Epidermal melanocyte (primary cell): ENCODE measurements around the gene NEK2.
"Not testable (repeated sequence)": the region's sequence is repeated elsewhere in the genome, so short reads cannot be mapped to it uniquely, and the experiment has no call there.

Experiments
- DNase-seq: peaks from one replicate; pipeline ENCODE4 v3.0.0; 2011; ENCODE audit warnings: low spot score; ENCODE audit not compliant: insufficient read length

Gene NEK2

GRCh38 chr1:211695135-211695816 lies 19.9 kb upstream of the NEK2 start:
- no peak for DNase-seq

GRCh38 chr1:211693911-211694310 lies 18.5 kb upstream of the NEK2 start:
- not testable (repeated sequence) for DNase-seq

- DNase-seq: no peak
Measured at GRCh38 chr1:211688421-211688820, 13.0 kb upstream of the NEK2 start.

GRCh38 chr1:211687462-211688215 lies 12.2 kb upstream of the NEK2 start:
- DNase-seq: no peak

- no peak for DNase-seq
Measured at GRCh38 chr1:211685823-211686222, 10.4 kb upstream of the NEK2 start.

- no peak for DNase-seq
Measured at GRCh38 chr1:211684791-211685190, 9.4 kb upstream of the NEK2 start.

- DNase-seq: no peak
Measured at GRCh38 chr1:211684331-211684730, 8.9 kb upstream of the NEK2 start.

GRCh38 chr1:211683396-211684297 lies 8.2 kb upstream of the NEK2 start:
- no peak for DNase-seq

- not testable (repeated sequence) for DNase-seq
Measured at GRCh38 chr1:211682186-211682585, 6.8 kb upstream of the NEK2 start.

GRCh38 chr1:211680752-211681327 lies 5.4 kb upstream of the NEK2 start:
- DNase-seq: peak; percentile 86

- no peak for DNase-seq
Measured at GRCh38 chr1:211677659-211678058, 2.2 kb upstream of the NEK2 start.

GRCh38 chr1:211676761-211677160 lies 1.3 kb upstream of the NEK2 start:
- no peak for DNase-seq

GRCh38 chr1:211676106-211676583 lies 724 bp upstream of the NEK2 start:
- DNase-seq: no peak

- no peak for DNase-seq
Measured at GRCh38 chr1:211667065-211667617, 8.3 kb downstream of the NEK2 start.

- no peak for DNase-seq
Measured at GRCh38 chr1:211660718-211661222, 14.7 kb downstream of the NEK2 start.

- DNase-seq: no peak
Measured at GRCh38 chr1:211656728-211657127, 18.7 kb downstream of the NEK2 start.

GRCh38 chr1:211654838-211655787 lies 20.3 kb downstream of the NEK2 start:
- peak; percentile 52 for DNase-seq

GRCh38 chr1:211653959-211654496 lies 21.4 kb downstream of the NEK2 start:
- DNase-seq: no peak

GRCh38 chr1:211653293-211653692 lies 22.1 kb downstream of the NEK2 start:
- DNase-seq: no peak
